HG02970 (cell line): ENCODE results near the gene AMD1.

Experiments
- ATAC-seq: cut with Tn5 transposase; IDR thresholded peaks from one replicate; pipeline ENCODE4 v1.9.1; 2021; ENCODE audit warnings: mild to moderate bottlenecking, moderate library complexity, moderate number of reproducible peaks; ENCODE audit not compliant: unreplicated experiment, low FRiP score

Gene AMD1

DNA sequence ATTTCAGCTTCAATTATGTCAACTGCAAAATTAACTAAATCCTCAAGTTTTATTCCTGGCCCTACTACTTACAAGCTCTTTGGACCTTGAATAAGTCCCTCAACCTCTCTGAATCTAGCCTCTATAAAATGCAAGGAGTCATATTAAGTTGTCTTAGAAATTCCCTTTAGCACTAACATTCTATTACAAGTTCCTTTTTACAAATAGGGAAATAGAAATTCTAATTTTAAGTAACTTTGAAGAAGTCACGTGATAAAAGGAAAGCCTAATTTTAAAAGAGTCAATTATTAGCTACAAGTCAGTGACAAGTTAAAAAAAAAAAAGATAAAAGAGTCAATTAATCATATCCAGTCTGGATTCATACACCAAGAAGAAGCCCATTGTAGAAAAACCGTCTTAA, 59.3 kb downstream of the AMD1 start:
- ATAC-seq: no peak

DNA sequence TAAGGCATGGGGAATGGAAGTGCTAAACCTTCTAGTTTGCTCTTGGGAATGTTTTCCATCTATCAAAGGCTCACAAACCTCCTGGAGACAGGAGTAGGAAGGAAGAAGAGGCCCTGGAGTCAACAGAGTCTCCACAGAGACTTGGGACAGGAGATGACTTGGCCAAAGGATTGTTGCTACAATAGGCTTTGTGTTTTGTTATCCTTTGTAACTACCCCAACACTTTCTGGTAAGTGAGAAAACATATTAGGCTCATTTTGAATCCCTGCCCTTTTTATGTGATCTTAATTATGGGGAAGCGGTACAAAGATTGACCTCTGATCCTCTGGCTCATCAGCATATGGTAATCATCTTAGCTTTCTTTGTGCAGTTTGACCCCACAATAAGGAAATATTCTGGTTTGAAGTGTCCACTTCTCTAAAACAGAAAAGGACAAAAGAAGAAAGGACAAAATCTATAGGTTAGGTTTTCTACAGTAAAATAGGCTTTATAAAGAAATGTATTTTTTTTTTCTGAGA, 59.9 kb downstream of the AMD1 start:
- no peak for ATAC-seq

DNA sequence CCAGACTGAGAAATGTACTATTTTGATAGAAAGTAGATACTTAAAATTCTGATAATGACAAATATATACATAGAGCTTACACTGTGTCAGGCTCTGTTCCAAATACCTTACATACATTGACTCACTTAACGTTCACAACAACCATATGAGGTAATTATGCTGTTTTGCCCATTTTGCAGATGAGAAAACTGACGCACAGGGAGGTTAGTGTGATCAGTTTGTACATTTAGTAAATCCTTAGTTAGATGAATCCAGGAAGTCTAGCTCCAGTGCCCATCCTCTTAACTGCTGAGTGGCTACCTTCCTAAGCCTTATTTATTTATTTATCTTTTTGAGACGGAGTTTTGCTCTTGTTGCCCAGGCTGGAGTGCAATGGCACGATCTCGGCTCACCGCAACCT, 60.6 kb downstream of the AMD1 start:
- no peak for ATAC-seq

DNA sequence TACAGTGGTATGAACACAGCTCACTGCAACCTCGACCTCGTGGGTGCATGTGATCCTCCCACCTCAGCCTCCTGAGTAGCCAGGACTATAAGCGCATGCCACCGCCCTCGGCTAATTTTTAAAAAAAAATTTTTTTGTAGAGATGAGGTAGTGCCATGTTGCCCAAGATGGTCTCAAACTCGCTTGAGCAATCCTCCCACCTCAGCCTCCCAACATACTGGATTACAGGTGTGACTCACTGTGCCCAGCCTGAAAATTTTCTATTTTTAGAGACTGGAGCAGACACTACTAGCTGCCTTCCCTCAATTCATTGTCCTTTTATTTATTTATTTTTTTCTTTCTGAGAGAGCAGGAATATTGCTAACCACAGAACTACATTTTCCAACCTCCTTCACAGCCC, 63.6 kb downstream of the AMD1 start:
- ATAC-seq: no peak

DNA sequence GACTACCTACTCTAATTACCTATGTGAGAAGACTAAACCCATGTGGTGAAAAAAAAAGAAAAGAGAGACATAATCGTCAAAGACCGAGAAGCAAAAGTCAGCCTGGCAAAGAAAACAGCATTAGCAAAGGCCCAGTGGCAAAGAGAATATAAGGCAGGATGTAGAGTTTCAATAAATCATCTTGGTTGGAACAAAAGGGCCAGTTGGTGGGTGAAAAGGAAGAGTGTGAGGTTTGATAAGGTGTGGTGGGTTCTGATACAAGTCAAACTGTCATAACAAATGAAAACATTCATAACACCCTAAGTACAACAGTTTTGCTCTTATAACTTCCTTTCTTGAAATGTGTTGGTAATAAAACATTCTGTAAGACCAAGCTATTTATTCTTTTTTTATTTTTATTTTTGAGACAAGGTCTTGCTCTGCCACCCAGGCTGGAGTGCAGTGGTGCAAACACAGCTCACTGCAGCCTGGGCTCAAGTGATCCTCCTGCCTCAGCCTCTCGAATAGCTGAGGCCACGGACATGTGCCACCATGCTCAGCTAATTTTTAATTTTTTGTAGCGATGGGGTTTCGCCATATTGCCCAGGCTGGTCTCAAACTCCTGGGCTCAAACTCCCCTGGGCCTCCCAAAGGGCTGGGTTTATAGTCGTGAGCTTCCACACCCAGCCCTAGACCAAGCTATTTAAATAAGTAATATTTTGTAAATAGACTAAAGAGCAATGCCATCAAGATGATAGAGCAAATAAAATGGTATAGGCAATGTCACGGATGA, 65.0 kb downstream of the AMD1 start:
- no peak for ATAC-seq

DNA sequence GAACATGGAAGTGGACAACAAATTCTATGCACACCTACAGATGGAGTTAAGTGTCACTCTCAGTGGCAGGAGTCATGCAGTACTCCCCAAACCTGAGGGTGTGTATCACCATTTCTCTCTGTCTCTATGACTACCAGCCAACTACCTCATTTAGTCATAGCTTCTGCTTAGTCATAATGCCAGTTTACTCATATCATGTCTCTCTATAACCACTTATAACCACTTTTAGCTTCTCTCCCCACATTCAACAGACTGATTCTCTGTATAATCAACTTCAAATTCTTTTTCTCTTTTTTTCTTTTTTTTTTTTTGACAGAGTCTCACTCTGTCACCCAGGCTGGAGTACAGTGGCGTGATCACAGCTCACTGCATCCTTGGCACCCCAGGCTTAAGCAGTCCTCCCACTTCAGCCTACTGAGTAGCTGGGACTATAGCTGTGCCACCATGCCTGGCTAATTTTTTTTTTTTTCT, 70.1 kb downstream of the AMD1 start:
- ATAC-seq: peak; percentile 93
